Body of pancreas (tissue), 4 donors: ENCODE results near the gene PUM2.

ENCODE experiments used
- POLR2A ChIP-seq, 3 donors: fragments of 450-650 bp; IDR thresholded peaks; one replicate each; pipeline ENCODE4 v1.6.1; 2016; ENCODE audit warnings: antibody characterized with exemption in 3 of 3, mild to moderate bottlenecking in 2 of 3
- TF ChIP-seq, protein P1 (sequence below), 7 experiments: fragments of 450-650 bp in 4 of 7; fragments of 200-600 bp in 3 of 7; sonication (generic) in 3 of 7; IDR thresholded peaks; one replicate each; pipeline ENCODE4 v1.5.1; 2016 to 2019; ENCODE audit warnings: antibody characterized with exemption in 7 of 7

DNA sequence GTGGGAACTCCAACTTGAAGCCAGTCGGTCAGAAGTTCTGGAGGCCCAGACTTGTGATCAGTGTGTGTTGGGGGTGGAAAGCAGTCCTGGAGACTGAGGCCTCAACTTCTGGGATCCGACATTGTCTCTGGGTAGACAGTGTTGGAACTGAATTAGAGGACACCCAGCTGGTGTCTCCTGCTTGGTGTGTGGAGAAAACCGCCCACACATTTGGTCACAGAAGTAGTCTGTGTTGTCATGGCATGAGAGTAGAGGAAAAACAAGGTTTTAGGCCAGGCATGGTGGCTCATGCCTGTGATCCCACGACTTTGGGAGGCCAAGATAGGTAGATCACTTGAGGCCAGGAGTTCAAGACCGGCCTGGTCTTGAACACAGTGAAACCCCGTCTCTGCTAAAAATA, 51.5 kb downstream of the PUM2 start:
- TF ChIP-seq, protein P1, sequence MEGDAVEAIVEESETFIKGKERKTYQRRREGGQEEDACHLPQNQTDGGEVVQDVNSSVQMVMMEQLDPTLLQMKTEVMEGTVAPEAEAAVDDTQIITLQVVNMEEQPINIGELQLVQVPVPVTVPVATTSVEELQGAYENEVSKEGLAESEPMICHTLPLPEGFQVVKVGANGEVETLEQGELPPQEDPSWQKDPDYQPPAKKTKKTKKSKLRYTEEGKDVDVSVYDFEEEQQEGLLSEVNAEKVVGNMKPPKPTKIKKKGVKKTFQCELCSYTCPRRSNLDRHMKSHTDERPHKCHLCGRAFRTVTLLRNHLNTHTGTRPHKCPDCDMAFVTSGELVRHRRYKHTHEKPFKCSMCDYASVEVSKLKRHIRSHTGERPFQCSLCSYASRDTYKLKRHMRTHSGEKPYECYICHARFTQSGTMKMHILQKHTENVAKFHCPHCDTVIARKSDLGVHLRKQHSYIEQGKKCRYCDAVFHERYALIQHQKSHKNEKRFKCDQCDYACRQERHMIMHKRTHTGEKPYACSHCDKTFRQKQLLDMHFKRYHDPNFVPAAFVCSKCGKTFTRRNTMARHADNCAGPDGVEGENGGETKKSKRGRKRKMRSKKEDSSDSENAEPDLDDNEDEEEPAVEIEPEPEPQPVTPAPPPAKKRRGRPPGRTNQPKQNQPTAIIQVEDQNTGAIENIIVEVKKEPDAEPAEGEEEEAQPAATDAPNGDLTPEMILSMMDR (IDR thresholded peaks at IDR 0.05) = no peak
- TF ChIP-seq POLR2A (IDR thresholded peaks at IDR 0.05) = no peak
